SK-N-SH treated with all-trans-retinoic acid at 6 μM for 48 hours (cell line): ENCODE data around the gene CRKL.

Experiments used
- CREB5 ChIP-seq: fragments of 250-450 bp; sonication (Bioruptor Pico); IDR thresholded peaks from 2 replicates; pipeline ENCODE4 v1.5.1; 2020; ENCODE audit warnings: low read depth, mild to moderate bottlenecking, moderate library complexity
- CSDC2 ChIP-seq: fragments of 250-450 bp; sonication (Bioruptor Pico); IDR thresholded peaks from 2 replicates; pipeline ENCODE4 v1.5.0; 2020; ENCODE audit warnings: mild to moderate bottlenecking, moderate library complexity
- PATZ1 ChIP-seq: fragments of 250-450 bp; sonication (Bioruptor Pico); IDR thresholded peaks from 2 replicates; pipeline ENCODE4 v1.8.0; 2020; ENCODE audit warnings: mild to moderate bottlenecking, moderate library complexity, borderline replicate concordance
- POU6F1 ChIP-seq: fragments of 250-450 bp; sonication (Bioruptor Pico); IDR thresholded peaks from 2 replicates; pipeline ENCODE4 v1.8.0; 2021; ENCODE audit warnings: low read depth, mild to moderate bottlenecking, moderate library complexity, borderline replicate concordance
- PPARA ChIP-seq: fragments of 250-450 bp; sonication (Bioruptor Pico); IDR thresholded peaks from 2 replicates; pipeline ENCODE4 v1.5.0; 2020; ENCODE audit warnings: mild to moderate bottlenecking, borderline replicate concordance
- RARB ChIP-seq: fragments of 250-450 bp; sonication (Bioruptor Pico); IDR thresholded peaks from 2 replicates; pipeline ENCODE4 v1.8.0; 2021; ENCODE audit warnings: mild to moderate bottlenecking, moderate library complexity
- TCF4 ChIP-seq: fragments of 250-450 bp; sonication (Bioruptor Pico); IDR thresholded peaks from 2 replicates; pipeline ENCODE4 v1.8.0; 2021; ENCODE audit warnings: mild to moderate bottlenecking, moderate library complexity, borderline replicate concordance
- ZNF565 ChIP-seq: fragments of 450-650 bp; formaldehyde crosslinking; conservative IDR thresholded peaks from 2 replicates; pipeline ENCODE4 v1.5.0; 2020; ENCODE audit warnings: low read depth, mild to moderate bottlenecking, moderate library complexity

- TF ChIP-seq RARB (CRISPR knock-in tag) (no peak), CREB5 (CRISPR knock-in tag) (no peak), POU6F1 (no peak), CSDC2 (CRISPR knock-in tag) (no peak), PPARA (CRISPR knock-in tag) (no peak), PATZ1 (CRISPR knock-in tag) (no peak), TCF4 (CRISPR knock-in tag) (no peak), ZNF565 (CRISPR knock-in tag) (no peak)
These were observed 47.5 kb downstream of the CRKL start for GRCh38 chr22:20964799-20965103.
